ENCODE data around the gene GATAD2A.

GATAD2A gene

DNA sequence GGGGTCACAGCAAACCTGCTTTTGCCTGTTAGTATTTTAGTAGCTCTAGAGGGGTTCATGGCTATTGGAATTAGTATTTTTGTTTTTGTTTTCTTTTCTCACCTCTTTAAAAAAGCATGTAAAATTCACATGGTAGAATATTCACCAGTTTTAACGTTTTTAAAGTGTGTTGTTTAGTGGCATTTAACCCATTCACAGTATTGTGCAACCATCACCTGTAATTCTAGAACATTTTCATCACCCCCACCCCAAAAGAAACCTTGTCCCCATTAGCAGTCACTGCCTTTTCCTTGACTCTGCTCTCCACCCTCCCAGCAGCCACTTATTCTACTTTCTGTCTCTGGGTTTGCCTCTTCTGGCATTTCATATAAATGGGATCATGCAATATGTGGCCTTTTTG, 39.8 kb downstream of the GATAD2A start:
- TF ChIP-seq, protein P1, sequence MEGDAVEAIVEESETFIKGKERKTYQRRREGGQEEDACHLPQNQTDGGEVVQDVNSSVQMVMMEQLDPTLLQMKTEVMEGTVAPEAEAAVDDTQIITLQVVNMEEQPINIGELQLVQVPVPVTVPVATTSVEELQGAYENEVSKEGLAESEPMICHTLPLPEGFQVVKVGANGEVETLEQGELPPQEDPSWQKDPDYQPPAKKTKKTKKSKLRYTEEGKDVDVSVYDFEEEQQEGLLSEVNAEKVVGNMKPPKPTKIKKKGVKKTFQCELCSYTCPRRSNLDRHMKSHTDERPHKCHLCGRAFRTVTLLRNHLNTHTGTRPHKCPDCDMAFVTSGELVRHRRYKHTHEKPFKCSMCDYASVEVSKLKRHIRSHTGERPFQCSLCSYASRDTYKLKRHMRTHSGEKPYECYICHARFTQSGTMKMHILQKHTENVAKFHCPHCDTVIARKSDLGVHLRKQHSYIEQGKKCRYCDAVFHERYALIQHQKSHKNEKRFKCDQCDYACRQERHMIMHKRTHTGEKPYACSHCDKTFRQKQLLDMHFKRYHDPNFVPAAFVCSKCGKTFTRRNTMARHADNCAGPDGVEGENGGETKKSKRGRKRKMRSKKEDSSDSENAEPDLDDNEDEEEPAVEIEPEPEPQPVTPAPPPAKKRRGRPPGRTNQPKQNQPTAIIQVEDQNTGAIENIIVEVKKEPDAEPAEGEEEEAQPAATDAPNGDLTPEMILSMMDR (IDR thresholded peaks at IDR 0.05; ENCODE audit: low read depth, low read length, missing control alignments) = no peak
- no peak for DNase-seq (ENCODE audit: low read depth)
- no peak overlapping the region for H3K4me3 ChIP-seq (ENCODE audit: low read depth, low read length)
- in situ Hi-C loops (cut with HindIII; ENCODE audit: low sequenced_read_pairs) = no loop called here

DNA sequence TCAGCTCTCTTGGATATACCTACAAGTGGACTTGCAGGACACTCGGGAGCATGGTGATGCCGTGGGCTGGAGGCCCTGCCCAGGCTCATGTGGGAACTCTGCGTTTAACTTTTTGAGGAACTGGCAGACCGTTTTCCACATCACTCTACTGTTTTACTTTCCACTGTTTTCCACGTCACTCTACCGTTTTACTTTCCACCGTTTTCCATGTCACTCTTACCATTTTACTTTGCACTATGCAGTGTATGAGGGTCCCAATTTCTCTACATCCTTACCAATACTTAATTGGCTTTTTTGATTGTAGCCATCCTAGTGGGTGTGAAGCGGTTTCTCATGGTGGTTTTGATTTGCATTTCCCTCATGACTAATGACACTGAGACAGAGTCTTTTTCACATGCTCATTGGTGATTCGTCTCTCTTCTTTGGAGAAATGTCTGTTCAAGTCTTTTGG, 40.5 kb downstream of the GATAD2A start:
- in situ Hi-C loops (cut with HindIII; ENCODE audit: low sequenced_read_pairs) = no loop called here
- no peak overlapping the region for H3K4me3 ChIP-seq (ENCODE audit: low read depth, low read length)
- TF ChIP-seq, protein P1 (IDR thresholded peaks at IDR 0.05; ENCODE audit: low read depth, low read length, missing control alignments) = no peak
- DNase-seq (ENCODE audit: low read depth) = no peak

DNA sequence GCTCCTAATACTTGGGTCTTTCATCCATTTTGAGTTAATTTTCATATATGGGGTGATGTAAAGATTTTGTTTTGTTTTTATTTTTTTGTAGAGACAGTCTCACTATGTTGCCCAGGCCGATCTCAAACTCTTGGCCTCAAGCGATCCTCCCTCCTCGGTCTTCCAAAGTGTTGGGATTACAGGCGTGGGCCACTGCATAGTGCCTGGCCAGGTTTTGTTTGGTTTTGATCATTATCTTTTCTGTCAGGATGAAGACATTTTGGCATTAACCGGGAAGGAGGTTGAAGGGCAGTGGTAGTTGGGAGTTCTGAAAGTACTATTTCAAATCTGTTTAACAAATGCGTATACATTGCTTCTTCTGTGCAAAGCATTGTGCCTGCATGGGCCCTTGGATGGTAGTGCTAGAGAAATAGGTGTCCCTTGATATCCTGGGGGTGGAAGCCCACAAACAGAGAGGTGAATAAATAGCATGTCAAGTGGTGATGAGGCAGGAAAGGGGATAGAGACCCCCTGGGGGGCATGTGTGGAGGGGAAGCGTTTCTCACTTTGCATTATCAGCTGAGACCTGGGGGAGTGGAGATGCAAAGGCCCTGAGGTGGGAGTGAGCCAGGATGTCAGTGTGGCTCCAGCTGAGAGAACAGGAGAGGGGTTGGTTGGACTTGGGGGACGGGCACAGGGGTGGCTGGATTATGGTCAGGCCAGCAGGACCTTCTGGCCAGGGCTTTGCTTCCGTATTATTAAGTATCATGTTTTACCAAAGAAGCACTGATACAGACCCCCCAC, 41.4 kb downstream of the GATAD2A start:
- DNase-seq (ENCODE audit: low read depth) = no peak
- H3K4me3 ChIP-seq (ENCODE audit: low read depth, low read length) = no peak overlapping the region
- in situ Hi-C loops (cut with HindIII; ENCODE audit: low sequenced_read_pairs) = no loop called here
- TF ChIP-seq, protein P1 (IDR thresholded peaks at IDR 0.05; ENCODE audit: low read depth, low read length, missing control alignments) = no peak

DNA sequence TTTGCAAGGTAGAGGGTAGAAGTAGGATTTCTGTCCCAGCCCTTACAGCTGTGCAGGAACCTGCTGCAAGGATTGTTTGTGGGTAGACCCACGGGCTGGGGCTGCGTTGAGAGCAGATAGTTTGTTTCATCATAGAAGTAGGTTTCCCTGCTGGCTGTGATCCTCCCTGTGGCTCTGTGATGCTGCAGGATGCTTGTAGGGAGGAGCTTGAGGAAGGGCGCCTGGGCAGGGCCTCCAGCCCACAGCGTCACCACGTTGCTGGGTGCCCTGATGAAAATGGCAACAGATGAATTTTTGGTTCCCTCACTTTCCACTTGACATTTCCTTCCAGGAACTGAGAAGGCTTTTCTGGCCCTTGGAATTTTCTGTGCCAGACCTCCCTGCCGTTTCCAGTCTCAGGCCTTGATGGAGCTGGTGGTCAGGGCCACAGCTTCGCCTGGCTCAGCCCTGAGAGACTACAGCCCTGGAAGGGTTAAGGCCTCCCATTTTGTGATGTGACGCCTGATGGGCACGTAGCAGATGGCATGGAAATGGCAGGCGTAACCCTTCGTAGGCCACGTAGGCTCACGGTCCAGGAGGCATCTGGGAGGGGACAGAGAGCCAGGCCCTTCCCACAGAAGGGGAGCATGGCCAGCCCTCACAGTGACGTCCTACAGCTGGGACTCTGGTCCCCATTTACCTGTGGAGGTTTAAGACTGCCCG, 42.2 kb downstream of the GATAD2A start:
- H3K4me3 ChIP-seq (ENCODE audit: low read depth, low read length) = no peak overlapping the region
- TF ChIP-seq, protein P1 (IDR thresholded peaks at IDR 0.05; ENCODE audit: low read depth, low read length, missing control alignments) = no peak
- in situ Hi-C loops (cut with HindIII; ENCODE audit: low sequenced_read_pairs) = no loop called here
- no peak for DNase-seq (ENCODE audit: low read depth)

DNA sequence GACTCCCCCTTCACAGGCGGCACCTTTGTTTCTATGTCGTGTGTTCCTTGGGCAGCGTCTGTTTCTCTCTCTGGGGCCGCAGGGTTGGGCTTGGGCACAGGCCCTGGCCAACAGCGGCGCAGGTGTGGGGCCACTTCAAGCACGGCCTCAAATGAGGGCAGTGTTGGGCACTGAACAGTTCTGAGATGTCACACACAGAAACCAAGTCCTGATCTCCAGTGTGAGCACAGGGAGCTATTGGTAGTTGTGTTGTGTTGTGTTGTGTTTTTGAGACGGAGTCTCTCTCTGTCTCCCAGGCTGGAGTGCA, 42.7 kb downstream of the GATAD2A start:
- TF ChIP-seq, protein P1 (IDR thresholded peaks at IDR 0.05; ENCODE audit: low read depth, low read length, missing control alignments) = no peak
- H3K4me3 ChIP-seq (ENCODE audit: low read depth, low read length) = no peak overlapping the region
- in situ Hi-C loops (cut with HindIII; ENCODE audit: low sequenced_read_pairs) = no loop called here
- no peak for DNase-seq (ENCODE audit: low read depth)

DNA sequence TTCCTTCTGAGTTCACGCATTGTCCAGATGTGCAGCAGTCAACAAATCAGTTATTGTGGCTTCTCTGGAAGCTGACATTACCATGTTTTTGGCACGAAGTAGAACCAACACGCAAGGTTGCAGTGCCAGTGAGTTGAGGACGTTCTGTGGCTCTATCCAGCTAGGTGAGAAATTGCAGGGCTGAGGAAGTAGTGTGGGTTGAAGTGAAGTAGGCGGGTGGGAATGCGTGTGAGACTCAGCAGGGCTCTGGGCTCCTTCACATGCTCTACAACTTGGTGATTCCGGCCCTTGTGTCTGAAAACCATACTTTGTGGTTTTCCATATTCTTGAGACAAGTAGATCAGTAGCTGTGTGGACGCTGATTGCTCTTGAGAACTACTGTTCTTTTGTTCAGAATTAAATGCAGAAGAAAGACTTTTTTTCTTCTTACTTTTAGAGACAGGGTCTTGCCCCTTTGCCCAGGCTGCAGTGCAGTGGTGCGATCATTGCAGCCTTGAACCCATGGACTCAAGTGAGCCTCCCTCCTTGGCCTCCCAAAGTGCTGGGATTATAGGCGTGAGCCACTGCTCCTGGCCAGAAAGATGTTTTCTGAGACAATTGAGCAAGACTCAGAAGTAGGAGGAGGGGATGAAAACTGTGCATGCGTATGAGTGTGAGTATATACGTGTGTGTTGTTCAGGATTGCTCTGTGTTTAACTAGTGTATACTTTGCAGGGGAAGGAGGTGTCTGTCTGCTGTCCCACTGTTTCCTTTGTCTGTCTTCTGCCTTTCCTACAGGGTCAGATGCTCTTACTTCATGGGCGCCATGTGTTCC, 46.2 kb downstream of the GATAD2A start:
- in situ Hi-C loops (cut with HindIII; ENCODE audit: low sequenced_read_pairs) = no loop called here
- no peak overlapping the region for H3K4me3 ChIP-seq (ENCODE audit: low read depth, low read length)
- TF ChIP-seq, protein P1 (IDR thresholded peaks at IDR 0.05; ENCODE audit: low read depth, low read length, missing control alignments) = no peak
- DNase-seq (ENCODE audit: low read depth) = no peak

Measured in astrocyte of the cerebellum (primary cell).